Activated CD4-positive, alpha-beta T cell treated with anti-CD3 and anti-CD28 coated beads, Interleukin-2, Interleukin-6, amounts not matched to agents 100 ng/mL and 50 ng/mL, durations not matched to agents 16 hours and 8 hours (primary cell): ENCODE measurements around the gene RNF103.
A peak's percentile ranks its signal among the peaks of the same experiment; 100 is the strongest.
"Not testable (repeated sequence)": the region's sequence is repeated elsewhere in the genome, so short reads cannot be mapped to it uniquely, and the experiment has no call there.

Experiments used
- DNase-seq: peaks from one replicate; pipeline ENCODE4 v3.0.0-alpha.2; 2020

RNF103 gene

DNA sequence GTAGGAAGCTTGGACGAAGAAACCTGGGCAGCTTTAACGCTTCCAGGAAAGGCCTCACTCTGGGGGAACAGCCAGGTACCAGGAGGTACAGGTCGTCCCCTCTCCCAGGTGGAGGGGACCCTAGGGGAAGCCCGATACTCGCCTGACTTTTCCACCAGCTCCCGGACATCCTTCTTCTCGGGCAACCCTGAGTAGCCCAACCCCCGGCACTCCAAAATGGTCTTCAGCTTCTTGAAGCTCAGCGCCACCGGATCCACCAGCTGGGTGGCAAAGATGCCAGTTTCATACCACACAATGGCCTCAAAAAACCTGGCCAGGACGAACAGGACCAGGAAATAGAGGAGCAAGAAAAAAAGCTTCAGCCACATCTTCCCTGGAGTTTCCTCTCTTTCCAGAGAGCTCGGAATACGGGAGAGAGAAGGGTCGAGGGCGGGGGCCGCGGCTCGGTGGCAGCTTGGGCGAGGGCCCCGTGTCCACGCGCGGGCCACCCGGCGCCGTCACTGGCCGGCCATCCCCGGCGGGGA is 1.1 kb downstream of the RNF103 start:
- DNase-seq = peak; percentile 29

DNA sequence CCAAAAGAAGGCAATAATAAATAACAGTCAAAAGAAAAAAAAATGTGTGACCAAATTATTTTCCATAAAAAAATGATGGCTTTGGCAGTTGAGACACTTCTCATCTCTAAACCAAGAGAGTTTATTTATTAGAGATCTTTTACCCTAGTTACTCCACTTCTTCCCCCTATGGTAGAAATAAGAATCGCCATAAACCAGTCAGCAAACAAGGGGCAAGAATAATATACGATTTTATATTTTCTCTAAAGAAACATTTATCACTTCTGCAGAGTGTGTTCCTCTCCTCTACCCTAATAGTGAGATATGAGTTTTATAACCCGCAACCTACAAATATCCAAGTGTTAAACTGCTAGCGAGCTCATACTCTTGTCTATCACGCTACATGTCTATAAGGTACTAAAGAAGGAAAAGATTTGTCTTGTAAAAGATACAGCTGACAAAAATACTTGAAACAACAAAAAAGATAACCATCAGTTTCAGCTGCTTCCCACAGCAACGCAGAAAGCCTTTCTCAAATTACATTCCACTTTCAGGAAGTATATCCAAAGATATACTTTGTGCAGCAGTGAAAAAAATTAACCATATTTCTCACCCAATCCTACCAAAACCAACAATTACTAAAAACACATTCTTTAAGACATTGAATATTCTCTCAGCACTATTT is 2.3 kb downstream of the RNF103 start:
- DNase-seq = no peak

DNA sequence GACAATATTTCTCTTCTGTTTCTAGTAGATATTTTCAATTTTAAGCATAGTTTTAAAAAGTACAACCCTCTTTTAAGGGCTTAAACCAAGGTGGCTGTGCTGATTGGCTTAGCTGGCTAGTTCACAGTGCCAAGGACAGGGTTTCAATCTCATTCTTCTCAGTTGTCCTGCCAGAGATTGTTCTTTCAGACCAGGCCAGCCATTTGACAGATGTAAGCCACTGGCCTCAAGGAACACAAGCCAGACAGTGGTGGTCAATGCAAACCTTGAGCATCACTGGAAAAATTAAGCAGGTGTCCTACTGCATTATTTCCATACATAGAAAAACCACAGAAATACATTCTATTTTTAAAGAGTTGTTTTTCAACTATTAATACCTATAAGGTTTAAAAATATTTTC is 5.9 kb downstream of the RNF103 start:
- DNase-seq = no peak

DNA sequence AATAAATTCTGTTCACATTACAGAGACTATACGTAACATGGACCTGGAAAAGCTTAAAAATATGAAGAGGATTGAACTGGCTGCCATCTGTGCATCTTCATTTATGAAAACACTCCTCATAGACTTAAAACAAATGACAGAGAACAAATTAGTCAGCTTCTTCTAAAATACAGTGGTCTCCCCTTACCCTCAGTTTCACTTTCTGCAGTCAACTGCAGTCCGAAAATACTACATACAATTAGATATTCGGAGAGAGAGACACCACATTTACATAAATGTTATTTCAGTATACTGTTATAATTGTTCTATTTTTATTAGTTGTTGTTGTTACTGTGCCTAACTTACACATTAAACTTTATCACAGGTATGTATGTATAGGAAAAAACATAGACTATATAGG is 6.5 kb downstream of the RNF103 start:
- no peak for DNase-seq

DNA sequence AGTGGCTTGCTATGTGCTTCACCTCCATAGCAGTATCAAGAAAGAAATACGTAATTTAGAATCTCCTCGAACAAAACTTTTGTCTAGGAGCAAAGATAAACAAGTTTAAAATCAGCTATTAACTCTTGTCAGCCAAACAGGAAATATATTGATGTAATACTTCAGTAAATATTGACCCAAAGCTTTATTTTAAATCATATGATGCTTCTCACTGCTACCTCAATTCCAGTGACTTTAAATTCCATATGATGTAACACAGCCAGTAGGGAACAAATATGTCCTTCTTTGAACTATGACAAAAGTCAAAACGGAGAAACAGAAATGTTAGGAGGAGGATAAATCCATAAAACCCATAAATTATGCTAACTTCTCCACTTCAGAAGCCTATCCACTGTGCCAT is 7.2 kb downstream of the RNF103 start:
- DNase-seq = no peak

DNA sequence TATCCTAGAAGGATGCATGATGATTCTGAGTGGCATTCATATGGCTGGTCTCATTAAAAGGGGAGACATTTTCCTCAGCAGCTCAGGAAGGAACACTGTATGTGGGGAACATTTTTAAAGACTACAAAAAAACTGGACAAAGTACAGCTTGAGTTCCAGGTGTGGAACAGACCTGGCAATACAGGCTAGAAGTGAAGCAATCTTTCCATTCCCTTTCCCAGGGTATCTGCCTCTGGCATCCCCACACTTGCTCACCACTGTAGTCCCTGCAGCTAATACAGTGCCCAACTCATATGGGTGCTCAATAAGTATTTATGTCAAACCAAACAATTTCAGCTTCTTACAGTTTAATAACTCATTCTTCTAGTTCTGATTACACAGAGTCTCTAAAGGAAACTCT is 8.1 kb downstream of the RNF103 start:
- no peak for DNase-seq

DNA sequence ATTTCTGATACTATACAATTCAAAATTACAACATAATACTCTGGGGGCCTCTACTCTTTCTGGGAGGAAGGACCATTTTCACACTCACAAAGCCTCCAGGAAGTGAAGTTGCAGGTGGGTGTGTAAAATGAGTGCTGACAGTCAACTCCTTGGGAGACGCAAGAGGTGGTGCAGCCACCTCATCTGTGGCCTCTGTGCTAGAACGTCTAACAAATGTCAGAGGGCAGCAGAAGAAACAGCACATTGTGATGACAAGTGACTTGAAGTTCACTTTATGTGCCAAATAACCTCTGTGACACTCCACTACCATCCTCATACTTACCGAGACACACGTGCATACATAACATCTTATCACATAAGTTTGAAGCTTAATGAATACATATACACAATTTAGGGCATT is 10.2 kb downstream of the RNF103 start:
- no peak for DNase-seq

DNA sequence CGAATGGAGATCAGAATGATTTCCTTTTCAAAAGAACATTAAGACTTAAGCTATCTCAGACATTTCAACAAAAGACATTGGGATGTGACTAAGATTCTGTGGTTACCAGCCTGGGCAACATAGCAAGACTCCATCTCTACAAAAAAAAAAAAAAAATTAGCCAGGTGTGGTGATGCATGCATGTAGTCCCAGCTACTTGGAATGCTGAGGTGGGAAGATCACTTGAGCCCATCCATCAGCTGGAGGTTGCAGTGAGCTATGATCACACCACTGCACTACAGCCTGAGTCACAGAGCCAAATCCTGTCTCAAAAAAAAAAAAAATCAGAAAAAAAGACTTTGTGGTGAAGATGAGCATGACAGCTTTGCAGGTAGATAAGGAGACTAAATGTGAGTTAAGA is 12.8 kb downstream of the RNF103 start:
- no peak for DNase-seq

DNA sequence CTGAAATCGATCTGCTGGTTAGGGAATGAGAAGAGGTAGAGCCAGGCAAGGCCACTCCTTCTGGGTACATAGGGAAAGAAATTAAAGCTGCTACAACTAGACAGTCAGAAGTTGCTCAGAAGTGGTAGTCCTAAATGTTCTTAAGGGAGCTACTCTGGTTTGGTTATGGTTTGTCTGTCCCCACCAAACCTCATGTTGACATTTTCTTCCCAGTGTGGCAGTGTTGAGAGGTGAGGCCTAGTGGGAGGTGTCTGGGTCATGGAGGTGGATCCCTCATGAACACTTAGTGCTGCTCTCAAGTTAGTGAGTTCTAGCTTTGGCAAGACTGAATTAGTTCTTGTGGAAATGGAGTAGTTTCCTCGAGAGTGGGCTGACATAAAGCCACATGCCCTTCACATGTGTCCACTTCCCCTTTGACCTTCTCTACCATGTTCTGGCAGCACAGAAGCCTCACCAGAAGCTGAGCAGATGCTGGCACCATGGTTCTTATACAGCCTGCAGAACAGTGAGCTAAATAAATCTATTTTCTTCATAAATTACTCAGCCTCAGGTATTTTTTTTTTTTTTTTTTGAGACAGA is 14.7 kb downstream of the RNF103 start:
- DNase-seq = no peak

DNA sequence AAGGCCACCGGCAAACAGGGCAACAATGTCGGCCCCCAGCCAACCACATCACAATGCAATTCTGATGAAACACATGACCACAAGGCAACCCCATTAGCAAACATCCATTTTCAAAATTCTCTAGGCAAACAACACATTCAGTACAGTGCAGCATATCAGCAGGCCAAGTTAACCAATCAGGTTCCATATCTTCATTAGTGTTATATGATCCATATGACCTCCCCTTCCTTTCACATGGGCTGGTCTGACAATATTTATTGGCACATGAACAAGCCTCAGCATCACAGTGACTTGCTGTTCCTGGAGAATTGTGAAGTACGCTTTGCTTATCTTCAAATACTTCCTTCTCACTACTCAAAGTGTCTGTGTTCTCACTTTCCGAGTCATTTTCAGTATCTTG is 19.8 kb downstream of the RNF103 start:
- DNase-seq = no peak

DNA sequence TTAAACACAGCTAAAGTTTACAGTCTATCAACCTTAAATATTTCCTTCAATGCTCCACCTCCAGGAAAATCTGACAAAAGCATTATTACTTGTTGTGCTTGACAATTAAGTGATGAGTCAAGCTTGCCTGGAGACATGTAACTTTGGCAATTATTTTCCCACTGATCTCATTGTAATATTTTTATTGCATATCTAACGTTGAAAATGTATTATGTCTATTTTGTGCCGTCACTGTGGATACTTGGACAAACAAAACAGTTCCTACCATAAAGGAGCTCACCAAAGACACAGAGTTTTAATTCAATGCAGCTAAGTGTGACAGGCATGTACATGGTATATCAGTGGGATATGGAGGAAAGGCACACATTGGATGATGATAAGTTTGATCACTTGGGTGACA is 24.7 kb downstream of the RNF103 start:
- no peak for DNase-seq

DNA sequence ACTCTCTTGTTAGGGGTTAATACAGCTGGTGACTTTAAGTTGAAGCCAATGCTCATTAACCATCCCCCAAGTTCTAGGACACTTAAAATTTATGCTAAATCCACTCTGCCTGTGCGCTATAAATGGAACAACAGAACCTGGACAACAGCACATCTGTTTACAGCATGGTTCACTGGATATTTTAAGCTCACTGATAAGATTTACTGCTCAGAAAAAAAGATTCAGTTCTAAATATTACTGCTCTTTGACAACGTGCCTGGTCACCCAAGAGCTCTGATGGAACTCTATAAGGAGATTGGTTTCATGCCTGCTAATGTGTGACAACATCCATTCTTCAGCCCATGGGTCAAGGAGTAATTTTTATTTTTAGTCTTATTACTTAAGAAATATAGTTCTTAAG is 27.5 kb downstream of the RNF103 start:
- DNase-seq = no peak

DNA sequence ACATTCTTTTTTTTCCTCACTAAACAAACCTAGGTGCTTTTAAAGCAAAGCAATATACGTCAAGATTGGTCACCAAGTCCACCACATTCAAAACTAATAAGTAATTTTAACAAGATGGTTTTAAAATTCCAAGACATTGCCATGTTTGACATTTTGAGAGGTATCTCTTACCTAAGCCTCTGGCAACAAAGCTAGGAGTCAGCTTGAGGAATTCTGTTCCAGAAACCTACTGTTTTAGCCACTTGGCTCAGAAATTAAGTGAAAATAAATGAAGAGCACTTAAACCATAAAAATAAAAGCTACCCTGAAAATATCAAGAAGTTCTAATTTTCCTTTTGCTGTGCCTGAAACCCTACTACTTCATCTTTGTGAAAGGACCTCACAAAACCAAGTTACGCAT is 30.4 kb downstream of the RNF103 start:
- no peak for DNase-seq

DNA sequence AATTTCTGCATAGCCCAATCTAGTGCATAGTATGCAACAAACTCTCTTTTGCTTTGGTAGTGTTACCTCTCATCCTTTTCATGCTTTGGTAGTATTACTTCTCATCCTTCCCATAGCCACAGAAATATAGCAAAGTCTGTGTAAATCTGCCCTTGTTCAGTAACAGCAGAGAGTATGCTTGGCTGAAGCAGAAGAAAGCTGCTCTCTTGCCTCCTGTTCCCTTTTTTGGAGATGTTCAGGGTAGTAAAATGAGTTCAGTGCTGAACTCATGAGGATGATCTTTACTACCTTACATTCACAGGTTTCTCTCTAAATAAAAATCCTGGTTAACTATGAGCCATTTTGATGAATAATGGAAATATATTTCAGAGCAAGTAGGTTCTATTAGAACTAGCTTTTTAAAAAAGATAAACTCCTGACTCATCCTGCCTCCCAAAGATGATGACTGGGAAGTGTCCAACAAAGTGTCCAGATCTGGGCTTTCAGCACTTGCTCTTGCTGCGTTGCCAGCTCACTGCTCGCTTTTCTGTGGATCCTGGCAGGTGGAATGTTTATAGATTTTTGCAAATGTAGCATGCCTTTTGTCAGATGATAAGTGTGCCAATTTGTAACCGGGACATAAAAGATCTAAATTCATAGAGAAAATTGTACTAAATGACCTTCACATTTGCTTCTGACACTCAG is 31.0 kb downstream of the RNF103 start:
- DNase-seq = no peak

DNA sequence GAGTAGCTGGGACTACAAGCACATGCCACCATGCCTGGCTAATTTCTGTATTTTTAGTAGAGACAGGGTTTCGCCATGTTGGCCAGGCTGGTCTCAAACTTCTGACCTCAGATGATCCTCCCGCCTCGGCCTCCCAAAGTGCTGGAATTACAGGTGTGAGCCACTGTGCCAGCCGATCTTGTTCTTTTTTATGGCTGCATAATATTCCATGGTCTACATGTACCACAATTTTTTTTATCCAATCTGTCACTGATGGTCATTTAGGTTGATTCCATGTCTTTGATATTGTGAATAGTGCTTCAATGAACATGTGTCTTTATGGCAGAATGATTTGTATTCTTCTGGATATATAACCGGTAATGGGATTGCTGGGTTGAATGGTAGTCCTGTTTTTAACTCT is 34.0 kb downstream of the RNF103 start:
- not testable (repeated sequence) for DNase-seq

DNA sequence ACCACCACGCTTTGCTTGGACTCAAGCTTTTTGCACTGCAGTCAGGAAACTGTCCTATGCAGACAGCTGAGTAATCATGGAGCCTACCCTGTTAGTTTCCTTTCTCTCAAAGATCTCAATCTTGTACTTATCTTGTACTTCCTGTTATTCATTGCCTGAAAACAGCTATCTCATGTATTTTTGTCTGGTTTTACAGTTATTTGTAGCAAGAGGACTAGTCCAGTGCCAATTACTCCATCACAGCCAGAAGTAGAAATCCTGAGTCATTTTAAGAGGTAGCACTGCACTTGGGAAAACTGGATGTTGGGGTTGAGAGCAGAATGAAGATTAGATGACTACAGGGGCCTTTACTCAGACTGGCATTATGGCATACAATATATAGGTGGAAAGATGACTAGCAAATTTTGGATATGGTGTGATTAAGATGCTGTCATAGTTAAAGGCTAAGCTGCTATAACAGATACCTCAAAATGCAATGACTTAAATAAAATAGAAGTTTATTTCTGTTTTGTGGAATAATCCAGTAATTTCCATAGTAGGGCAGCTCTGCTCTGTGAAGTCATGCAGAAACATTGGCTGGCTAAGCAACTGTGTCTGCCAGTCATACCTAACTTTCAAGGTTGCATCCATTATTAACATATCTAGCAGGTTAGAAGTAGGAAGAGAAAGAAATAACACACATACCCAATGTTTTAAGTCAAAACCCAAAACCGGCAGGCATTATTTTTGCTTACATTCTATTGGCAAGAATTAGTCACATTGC is 39.3 kb downstream of the RNF103 start:
- peak; percentile 62 for DNase-seq

DNA sequence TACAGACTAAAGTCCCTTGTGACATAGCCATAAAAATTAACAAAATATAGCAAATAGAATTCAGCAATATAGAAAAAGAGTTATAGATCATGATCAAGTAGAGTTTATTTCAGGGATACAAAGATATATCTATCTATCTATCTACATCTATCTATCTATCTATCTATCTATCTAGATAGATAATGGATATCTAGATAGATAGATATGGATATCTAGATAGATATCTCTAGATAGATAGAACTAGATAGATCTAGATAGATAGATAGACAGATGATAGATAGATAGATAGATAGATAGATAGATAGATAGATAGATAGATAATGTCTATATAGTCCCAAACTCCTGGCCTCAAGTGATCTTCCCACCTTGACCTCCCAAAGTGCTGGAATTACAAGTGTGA is 43.1 kb downstream of the RNF103 start:
- DNase-seq = no peak

DNA sequence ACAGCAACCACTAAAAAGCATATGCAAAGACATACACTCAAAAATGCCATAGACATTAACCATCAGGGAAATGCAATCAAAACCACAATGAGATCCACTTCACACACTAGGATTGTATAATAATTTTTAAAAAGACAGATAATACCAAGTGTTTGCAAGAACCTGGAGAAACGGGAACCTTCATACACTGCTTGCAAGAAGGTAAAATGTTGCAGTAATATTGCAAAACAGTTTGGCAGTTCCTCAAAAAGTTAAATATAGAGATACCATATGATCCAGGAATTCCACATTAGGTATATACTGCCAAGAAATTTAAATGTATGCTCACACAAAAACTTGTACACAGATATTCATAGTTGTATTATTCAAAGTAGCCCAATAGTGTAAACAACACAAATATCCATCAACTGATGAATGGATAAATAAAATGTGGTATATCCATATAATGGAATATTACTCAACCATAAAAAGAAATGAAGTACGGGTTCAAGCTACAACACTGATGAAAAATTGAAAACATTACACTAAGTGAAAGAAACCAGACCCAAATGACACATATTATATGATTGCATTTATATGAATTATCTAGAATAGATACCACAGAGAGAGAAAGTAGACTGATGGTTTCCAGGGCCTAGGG is 45.7 kb downstream of the RNF103 start:
- no peak for DNase-seq

DNA sequence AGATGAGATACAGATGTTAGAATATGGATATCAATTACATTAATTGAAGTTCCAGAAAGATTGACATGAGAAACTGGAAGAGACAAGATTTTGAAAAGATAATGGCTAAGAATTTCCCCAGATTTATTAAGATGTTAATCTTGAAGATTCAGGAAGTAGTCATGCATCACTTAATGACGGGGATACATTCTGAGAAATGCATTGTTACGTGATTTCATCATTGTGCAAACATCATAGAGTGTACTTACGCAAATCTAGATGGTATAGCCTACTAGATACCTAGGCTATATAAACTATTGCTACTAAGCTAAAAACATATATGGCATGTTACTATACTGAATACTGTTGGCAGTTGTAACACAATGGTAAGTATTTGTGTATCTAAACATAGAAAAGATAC is 53.6 kb downstream of the RNF103 start:
- no peak for DNase-seq

DNA sequence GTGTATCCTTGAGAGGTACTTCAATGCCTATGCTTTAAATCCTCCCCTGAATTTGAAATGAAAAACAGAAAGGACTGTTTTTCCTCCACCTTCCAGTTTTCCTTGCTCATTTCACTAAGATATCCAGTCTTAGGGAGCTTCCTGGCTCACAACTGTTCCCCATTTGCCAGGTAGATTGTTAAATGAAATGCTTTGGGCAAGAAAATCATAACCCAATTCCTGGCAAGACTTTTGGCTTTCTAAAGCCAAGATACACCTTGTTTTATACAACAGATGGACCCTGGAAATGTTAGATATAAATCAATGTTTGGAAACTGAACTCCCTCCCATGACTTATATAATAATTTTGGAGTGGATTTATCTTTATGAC is 56.9 kb downstream of the RNF103 start:
- DNase-seq = no peak

DNA sequence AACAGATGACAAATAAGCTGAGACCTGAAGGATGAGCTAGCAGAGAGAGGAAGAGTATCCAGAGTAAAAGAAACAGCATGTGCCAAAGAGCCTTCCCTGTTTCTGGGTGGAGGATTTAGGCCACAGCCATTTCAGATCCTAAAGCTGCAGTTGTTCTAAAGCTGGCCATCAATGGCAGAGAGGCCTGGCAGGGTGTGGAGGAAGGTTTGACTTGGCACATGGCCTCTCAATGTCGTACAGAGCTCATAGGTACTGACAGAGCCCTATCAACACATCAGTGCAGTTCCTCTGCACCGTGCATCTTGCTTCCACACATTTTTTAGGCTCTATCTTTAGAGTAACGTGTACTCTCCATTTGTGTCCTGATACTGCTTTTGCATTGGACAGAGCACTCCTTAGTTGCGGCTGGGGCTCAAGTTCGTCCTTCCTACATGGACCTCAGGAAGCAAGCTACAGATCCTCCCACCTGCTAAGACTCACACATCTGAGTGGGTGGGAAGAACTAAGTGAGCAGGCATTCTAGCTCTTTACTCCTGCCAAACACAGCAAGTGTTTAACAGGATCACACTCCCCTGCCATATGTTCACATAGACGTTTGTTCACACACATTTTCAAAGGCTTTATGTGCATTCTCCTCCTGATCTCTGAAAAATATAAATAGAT is 57.4 kb downstream of the RNF103 start:
- no peak for DNase-seq

DNA sequence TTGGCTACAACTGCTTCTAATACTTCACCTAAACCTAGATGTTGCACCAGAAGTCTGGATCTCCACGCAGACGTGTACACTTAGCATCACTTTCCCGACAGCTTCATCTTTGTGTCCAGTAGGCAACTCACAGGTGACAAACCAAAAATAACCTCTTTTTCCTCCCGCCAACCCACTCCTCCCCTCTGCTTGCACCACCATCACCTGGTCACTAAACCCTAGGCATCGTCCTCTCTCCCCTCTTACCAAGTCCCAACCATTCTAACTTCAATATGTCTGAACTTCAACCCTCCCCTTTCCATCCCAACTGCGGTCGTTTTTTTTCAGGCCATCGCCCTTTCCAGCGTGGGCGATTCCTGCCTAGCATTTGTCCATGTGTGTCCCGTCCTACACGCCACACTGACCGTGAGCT is 60.0 kb downstream of the RNF103 start:
- no peak for DNase-seq
